ENCODE measurements around the gene AR.

Gene AR

GRCh38 chrX:67730296-67730695 lies 186.5 kb downstream of the AR start:
- no peak for DNase-seq (ENCODE audit: low spot score)

- DNase-seq (ENCODE audit: low spot score), result no peak
These were observed 187.2 kb downstream of the AR start for GRCh38 chrX:67731061-67731460.

GRCh38 chrX:67732864-67733263 lies 189.0 kb downstream of the AR start:
- no peak for DNase-seq (ENCODE audit: low spot score)

- no peak for DNase-seq (ENCODE audit: low spot score)
These were observed 190.4 kb downstream of the AR start for GRCh38 chrX:67734111-67734753.

- no peak for DNase-seq (ENCODE audit: low spot score)
These were observed 205.7 kb downstream of the AR start for GRCh38 chrX:67749536-67749935.

- no peak for DNase-seq (ENCODE audit: low spot score)
These were observed 206.9 kb downstream of the AR start for GRCh38 chrX:67750694-67751093.

GRCh38 chrX:67759018-67759417 lies 215.2 kb downstream of the AR start:
- DNase-seq (ENCODE audit: low spot score), result no peak

GRCh38 chrX:67777148-67777547 lies 233.3 kb downstream of the AR start:
- DNase-seq (ENCODE audit: low spot score), result no peak

GRCh38 chrX:67779099-67779498 lies 235.3 kb downstream of the AR start:
- no peak for DNase-seq (ENCODE audit: low spot score)
